OCI-LY3 (cell line): ENCODE data around the gene CHCHD1.

ENCODE experiments used
- CTCF ChIP-seq: fragments of 200-600, 300-600 bp; sonication (generic); IDR thresholded peaks from 2 replicates; pipeline ENCODE4 v1.5.1; 2014; ENCODE audit warnings: antibody characterized with exemption, low read length, low read depth
- EZH2phosphoT487 ChIP-seq: fragments of 200-600 bp; shearing (Covaris generic); IDR thresholded peaks from 2 replicates; pipeline ENCODE4 v1.6.1; 2018; ENCODE audit warnings: antibody characterized with exemption, mixed run types, low read depth

GRCh38 chr10:73763343-73763742 lies 18.5 kb upstream of the CHCHD1 start:
- no peak for TF ChIP-seq CTCF
- no peak for TF ChIP-seq EZH2phosphoT487
